Right ventricle myocardium inferior (tissue), 1 donor: ENCODE measurements around the gene SCN2A. TPM values are rescaled to one million over a fixed set of nuclear protein-coding genes. Genes with fewer than 3 reads are reported as not detected.
"Not testable (repeated sequence)": the region's sequence is repeated elsewhere in the genome, so short reads cannot be mapped to it uniquely, and the experiment has no call there.

Experiments
- ATAC-seq: fragments of 200-7000 bp; cut with Tn5 transposase; one replicate; pipeline ENCODE4 v1.9.1; 2020; ENCODE audit warnings: mild to moderate bottlenecking, moderate library complexity
- DNase-seq: peaks from one replicate; pipeline ENCODE4 v3.0.0; 2021; ENCODE audit errors: missing footprints
- intact Hi-C: fragments of 100-400 bp; cut with DNase I; formaldehyde crosslinking; loops from one replicate; pipeline ENCODE4 v1.11.0; 2022
- total RNA-seq: library from RNA; stranded (reverse); fragmentation: NEBNext Ultra II Directional; extraction: Animal tissue kit (Norgen Biotek cat#: 25700); gene quantifications from one replicate; pipeline ENCODE4 v1.2.1, GENCODE V29; 2021
- donor health status: DM: no; HTN: yes; CAD: no; lungs with severe emphysema.

Gene SCN2A
- total RNA-seq, 1 donor from 2014 or later: 0.16 TPM

- intact Hi-C loops: no loop called here
- DNase-seq: no peak
- ATAC-seq: no peak
Observed at GRCh38 chr2:165245081-165245793, 6.0 kb downstream of the SCN2A start.

- intact Hi-C loops: no loop called here
- ATAC-seq (no peak), DNase-seq (no peak)
Observed at GRCh38 chr2:165248238-165248637, 9.0 kb downstream of the SCN2A start.

GRCh38 chr2:165251366-165251765, 12.2 kb downstream of the SCN2A start:
- ATAC-seq (no peak), DNase-seq (no peak)
- intact Hi-C loops: no loop called here

- intact Hi-C loops: no loop called here
- ATAC-seq (no peak), DNase-seq (no peak)
Observed at GRCh38 chr2:165253178-165253577, 14.0 kb downstream of the SCN2A start.

GRCh38 chr2:165256618-165257017, 17.4 kb downstream of the SCN2A start:
- DNase-seq (no peak), ATAC-seq (no peak)
- intact Hi-C loops: no loop called here

- not testable (repeated sequence) for ATAC-seq
- intact Hi-C loops: loop anchor here (5.0 kb wide), 1 partner anchor 1568 kb away; no protein-coding TSS in a partner anchor
- peak; percentile 23 for DNase-seq
Observed at GRCh38 chr2:165260347-165260746, 21.1 kb downstream of the SCN2A start.

- intact Hi-C loops: no loop called here
- ATAC-seq: no peak
- DNase-seq: no peak
Observed at GRCh38 chr2:165268754-165269153, 29.5 kb downstream of the SCN2A start.

GRCh38 chr2:165273176-165273575, 34.0 kb downstream of the SCN2A start:
- DNase-seq (no peak), ATAC-seq (no peak)
- intact Hi-C loops: no loop called here

GRCh38 chr2:165274698-165275097, 35.5 kb downstream of the SCN2A start:
- intact Hi-C loops: no loop called here

GRCh38 chr2:165275932-165276331, 36.7 kb downstream of the SCN2A start:
- ATAC-seq: no peak

More at GRCh38 chr2:165274698-165275097, 35.5 kb downstream of the SCN2A start:
- ATAC-seq (peak; percentile 97), DNase-seq (no peak)

GRCh38 chr2:165277295-165277694, 38.1 kb downstream of the SCN2A start:
- no peak for DNase-seq
- no peak for ATAC-seq
- intact Hi-C loops: no loop called here

More at GRCh38 chr2:165275932-165276331, 36.7 kb downstream of the SCN2A start:
- intact Hi-C loops: no loop called here
- no peak for DNase-seq

- intact Hi-C loops: no loop called here
- ATAC-seq (no peak), DNase-seq (no peak)
Observed at GRCh38 chr2:165277860-165278656, 38.8 kb downstream of the SCN2A start.

GRCh38 chr2:165280356-165280755, 41.1 kb downstream of the SCN2A start:
- intact Hi-C loops: no loop called here
- DNase-seq (no peak), ATAC-seq (no peak)

GRCh38 chr2:165281387-165281786, 42.2 kb downstream of the SCN2A start:
- no peak for DNase-seq
- intact Hi-C loops: no loop called here
- no peak for ATAC-seq

GRCh38 chr2:165283342-165283741, 44.1 kb downstream of the SCN2A start:
- DNase-seq (no peak), ATAC-seq (no peak)
- intact Hi-C loops: no loop called here

- DNase-seq: no peak
- ATAC-seq: no peak
- intact Hi-C loops: no loop called here
Observed at GRCh38 chr2:165287094-165287778, 48.0 kb downstream of the SCN2A start.

GRCh38 chr2:165289069-165289468, 49.9 kb downstream of the SCN2A start:
- DNase-seq (no peak), ATAC-seq (no peak)
- intact Hi-C loops: no loop called here

- intact Hi-C loops: loop anchor here (1.0 to 5.0 kb wide), 2 partner anchors 54 to 301 kb away; partner anchors contain the start of gene SCN2A
- ATAC-seq (peak; percentile 98), DNase-seq (no peak)
Observed at GRCh38 chr2:165293440-165294420, 54.5 kb downstream of the SCN2A start.
